ENCODE measurements around the gene SLC17A3.

- TF ChIP-seq CTCF (IDR thresholded peaks at IDR 0.05), result no peak
- TF ChIP-seq, protein P1, sequence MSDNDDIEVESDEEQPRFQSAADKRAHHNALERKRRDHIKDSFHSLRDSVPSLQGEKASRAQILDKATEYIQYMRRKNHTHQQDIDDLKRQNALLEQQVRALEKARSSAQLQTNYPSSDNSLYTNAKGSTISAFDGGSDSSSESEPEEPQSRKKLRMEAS (CRISPR knock-in tag; IDR thresholded peaks at IDR 0.05), result no peak
- TF ChIP-seq ZNF423 (CRISPR knock-in tag; IDR thresholded peaks at IDR 0.05), result no peak
- no peak for TF ChIP-seq ESRRA (CRISPR knock-in tag; IDR thresholded peaks at IDR 0.05; ENCODE audit: borderline replicate concordance)
- TF ChIP-seq SP1 (CRISPR knock-in tag; conservative IDR thresholded peaks at IDR 0.05), result no peak
- no peak for TF ChIP-seq NR2C2 (CRISPR knock-in tag; IDR thresholded peaks at IDR 0.05)
- TF ChIP-seq TP53 (CRISPR knock-in tag; IDR thresholded peaks at IDR 0.05), result no peak
- no peak for TF ChIP-seq SMAD4 (CRISPR knock-in tag; IDR thresholded peaks at IDR 0.05)
- no peak for TF ChIP-seq TEAD4 (CRISPR knock-in tag; IDR thresholded peaks at IDR 0.05)
- no peak for TF ChIP-seq SMAD3 (CRISPR knock-in tag; IDR thresholded peaks at IDR 0.05; ENCODE audit: borderline replicate concordance)
- TF ChIP-seq, protein P2, sequence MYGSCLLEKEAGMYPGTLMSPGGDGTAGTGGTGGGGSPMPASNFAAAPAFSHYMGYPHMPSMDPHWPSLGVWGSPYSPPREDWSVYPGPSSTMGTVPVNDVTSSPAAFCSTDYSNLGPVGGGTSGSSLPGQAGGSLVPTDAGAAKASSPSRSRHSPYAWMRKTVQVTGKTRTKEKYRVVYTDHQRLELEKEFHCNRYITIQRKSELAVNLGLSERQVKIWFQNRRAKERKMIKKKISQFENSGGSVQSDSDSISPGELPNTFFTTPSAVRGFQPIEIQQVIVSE (CRISPR knock-in tag; IDR thresholded peaks at IDR 0.05; ENCODE audit: borderline replicate concordance), result no peak
Measured at GRCh38 chr6:25888626-25889025, 14.6 kb upstream of the SLC17A3 start.
